Heart right ventricle (tissue), 16 donors: ENCODE data around the gene GSTT2B. TPM values are rescaled to one million over a fixed set of nuclear protein-coding genes. Genes with fewer than 3 reads are reported as not detected.
"Not testable (repeated sequence)": the region's sequence is repeated elsewhere in the genome, so short reads cannot be mapped to it uniquely, and the experiment has no call there.

Source experiments
- ATAC-seq, 8 donors: fragments of 200-7000 bp; cut with Tn5 transposase; one replicate each; pipeline ENCODE4 v1.9.1; 2020; ENCODE audit warnings: mild to moderate bottlenecking in 8 of 8, moderate library complexity in 8 of 8, moderate number of reproducible peaks in 1 of 8
- DNase-seq, 2 donors: peaks; one replicate each; pipeline ENCODE4 v3.0.0-alpha.2; 2020
- H3K27ac ChIP-seq, 10 donors: fragments of 200-600 bp; sonication (generic) in 2 of 10; one replicate each; pipeline versions ENCODE4 v1.5.0 to v1.8.0; 2020 to 2022; ENCODE audit warnings: mild to moderate bottlenecking in 3 of 10
- H3K27me3 ChIP-seq, 7 donors: fragments of 200-600 bp; one replicate each; pipeline ENCODE4 v1.8.0; 2021 to 2022; ENCODE audit warnings: mild to moderate bottlenecking in 2 of 7
- H3K36me3 ChIP-seq, 9 donors: fragments of 200-600 bp; sonication (generic) in 1 of 9; one replicate each; pipeline versions ENCODE4 v1.5.0 to v1.8.0; 2020 to 2022; ENCODE audit warnings: mild to moderate bottlenecking in 2 of 9
- H3K4me1 ChIP-seq, 9 donors: fragments of 200-600 bp; sonication (generic) in 1 of 9; one replicate each; pipeline versions ENCODE4 v1.5.0 to v1.8.0; 2020 to 2022; ENCODE audit warnings: mild to moderate bottlenecking in 4 of 9
- H3K4me3 ChIP-seq, 10 donors: fragments of 200-600 bp; sonication (generic) in 2 of 10; one replicate each; pipeline versions ENCODE4 v1.5.0 to v1.8.0; 2020 to 2022; ENCODE audit warnings: mild to moderate bottlenecking in 7 of 10, moderate library complexity in 2 of 10
- H3K9me3 ChIP-seq, 11 donors: fragments of 200-600 bp in 10 of 11; sonication (generic) in 2 of 11; one replicate each; pipeline versions ENCODE4 v1.5.0 to v1.8.0; 2013 to 2022; ENCODE audit warnings: mild to moderate bottlenecking in 2 of 11, control low read depth in 1 of 11, moderate library complexity in 1 of 11
- WGBS, 2 donors: extraction: QIAGEN DNeasy Blood & Tissue Kit; methylation state at CpG; one replicate each; pipeline ENCODE4 v1.1.7; 2013; ENCODE audit warnings: inconsistent platforms in 1 of 2; 5-methylcytosine and 5-hydroxymethylcytosine counted together
- intact Hi-C, 10 donors: fragments of 100-400 bp; cut with DNase I; formaldehyde crosslinking; loops; one replicate each; pipeline versions ENCODE4 v1.11.1 to v1.14.2; 2022
- polyA plus RNA-seq, 2 donors: library from polyadenylated mRNA; stranded (reverse); fragments of 200-250 nt; gene quantifications; one replicate each; pipeline ENCODE4 v1.2.3, GENCODE V29; 2013
- total RNA-seq, 10 donors: library from RNA; stranded (reverse); fragmentation: NEBNext Ultra II Directional in 3 of 10; extraction: Animal tissue kit (Norgen Biotek cat#: 25700) in 3 of 10; gene quantifications; one replicate each; pipeline versions ENCODE4 v1.2.1 to v1.2.4, GENCODE V29; 2021 to 2023
- TF ChIP-seq, protein P1 (sequence below), 9 donors: fragments of 200-600 bp; sonication (generic) in 2 of 9; IDR thresholded peaks; one replicate each; pipeline versions ENCODE4 v1.5.0 to v1.8.0; 2021 to 2022; ENCODE audit warnings: antibody characterized with exemption in 9 of 9, mild to moderate bottlenecking in 5 of 9, moderate library complexity in 1 of 9
- donor health status: Arrhythmogenic right ventricular cardiomyopathy.
- donor health status: ischemic (EF 13 %, LVEDD 7.1; RV severe dilation, severe dysfunction).
- donor health status: healthy with polysubstance abuse.
- donor health status: DM: no; HTN: yes; CAD: no.
- donor health status: DM: no; HTN: no; CAD: no.
- donor health status: ischemic (EF 25% LVEDD 6.9; RV normal size, moderate dysfunction).
- donor health status: ischemic (EF 25% LVEDD 5.7; RV mildly dilated, moderate dysfunction).
- donor health status: healthy.
- donor health status: DM: yes; HTN: yes; CAD: no.
- donor health status: Ischemic cardiomyopathy.
- donor health status: ischemic (EF 35%, LVEDD 5.7; RV mildly dilated, moderate dysfunction).
- donor health status: nonischemic (EF 11% LVEDD 7.7; RV severe dilation, severe dysfunction).
- donor health status: DM: yes; HTN: yes; CAD: no.
- donor health status: PGD.
- donor health status: ischemic (EF 29% LVEDD 5.4; RV normal size, mild dysfunction).
- donor health status: nonischemic (EF 23%, LVEDD 6.1; RV moderate dilation, normal function).

The GSTT2B gene
- total and polyA plus RNA-seq, 12 donors: 1.3 to 25.4 (median 5.4) TPM

DNA sequence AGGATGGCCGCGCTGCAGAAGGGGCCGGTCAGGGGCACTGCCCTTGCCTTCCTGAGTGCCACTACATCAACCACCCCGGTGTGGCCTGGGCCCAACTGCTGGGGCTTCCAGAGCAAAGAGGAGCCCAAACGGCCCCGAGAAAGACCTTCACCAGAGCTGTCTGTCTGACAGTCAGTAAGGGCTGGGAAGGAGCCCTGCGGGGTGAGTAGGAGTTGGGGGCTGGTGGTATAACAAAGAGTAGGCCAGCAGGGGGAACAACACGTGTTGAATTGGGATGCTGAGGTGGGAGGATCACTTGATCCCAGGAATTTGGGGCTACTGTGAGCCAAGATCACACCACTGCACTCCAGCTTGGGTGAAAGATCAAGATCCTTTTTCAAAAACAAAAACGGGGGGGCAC is 40.3 kb upstream of the GSTT2B start:
- DNase-seq (no peak), ATAC-seq (no peak)
- Histone ChIP-seq H3K4me3 (no peak overlapping the region), H3K27me3 (no peaks in the 10 kb centered on the region), H3K4me1 (peaks cover 0 to 18% (median 11%) of the 10 kb centered on the region in 9 donors), H3K9me3 (no peaks in the 10 kb centered on the region), H3K36me3 (no peaks in the 10 kb centered on the region), H3K27ac (no peak overlapping the region)
- intact Hi-C loops: loop anchor here in 5 of 10 donors (5.0 to 10.0 kb wide), 3 partner anchors 64 to 173 kb away; no protein-coding TSS in a partner anchor
- 73 to 85% methylated on average over 6 to 9 of the region's 9 CpGs for WGBS, 2 donors
- TF ChIP-seq, protein P1, sequence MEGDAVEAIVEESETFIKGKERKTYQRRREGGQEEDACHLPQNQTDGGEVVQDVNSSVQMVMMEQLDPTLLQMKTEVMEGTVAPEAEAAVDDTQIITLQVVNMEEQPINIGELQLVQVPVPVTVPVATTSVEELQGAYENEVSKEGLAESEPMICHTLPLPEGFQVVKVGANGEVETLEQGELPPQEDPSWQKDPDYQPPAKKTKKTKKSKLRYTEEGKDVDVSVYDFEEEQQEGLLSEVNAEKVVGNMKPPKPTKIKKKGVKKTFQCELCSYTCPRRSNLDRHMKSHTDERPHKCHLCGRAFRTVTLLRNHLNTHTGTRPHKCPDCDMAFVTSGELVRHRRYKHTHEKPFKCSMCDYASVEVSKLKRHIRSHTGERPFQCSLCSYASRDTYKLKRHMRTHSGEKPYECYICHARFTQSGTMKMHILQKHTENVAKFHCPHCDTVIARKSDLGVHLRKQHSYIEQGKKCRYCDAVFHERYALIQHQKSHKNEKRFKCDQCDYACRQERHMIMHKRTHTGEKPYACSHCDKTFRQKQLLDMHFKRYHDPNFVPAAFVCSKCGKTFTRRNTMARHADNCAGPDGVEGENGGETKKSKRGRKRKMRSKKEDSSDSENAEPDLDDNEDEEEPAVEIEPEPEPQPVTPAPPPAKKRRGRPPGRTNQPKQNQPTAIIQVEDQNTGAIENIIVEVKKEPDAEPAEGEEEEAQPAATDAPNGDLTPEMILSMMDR (IDR thresholded peaks at IDR 0.05): no peak

DNA sequence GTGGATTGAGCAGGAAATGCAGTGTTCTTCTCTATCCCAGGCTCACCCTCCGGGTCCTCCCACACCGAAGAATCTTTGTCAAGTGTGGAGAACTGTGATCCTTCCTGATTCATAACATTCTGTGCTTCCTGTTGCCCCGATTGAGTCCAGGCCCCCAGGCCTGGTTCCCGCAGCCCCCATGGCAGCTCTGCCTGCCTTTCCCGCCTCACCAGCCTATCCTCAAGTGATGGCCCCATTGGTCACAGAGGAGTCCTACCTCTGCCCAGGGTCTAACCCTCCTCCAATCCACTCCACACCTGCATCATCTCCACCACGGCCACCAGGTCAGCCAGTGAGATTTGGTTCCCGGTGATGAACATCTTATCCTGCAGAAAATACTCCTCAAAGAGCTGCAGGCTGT is 38.8 kb upstream of the GSTT2B start:
- H3K4me3 ChIP-seq, H3K9me3 ChIP-seq, DNase-seq, H3K36me3 ChIP-seq, H3K27me3 ChIP-seq, H3K4me1 ChIP-seq, H3K27ac ChIP-seq: not testable (repeated sequence)
- peak in 1 of 8 donors; percentile 2 for ATAC-seq
- intact Hi-C loops: loop anchor here in 5 of 10 donors (5.0 to 10.0 kb wide), 4 partner anchors 55 to 175 kb away; no protein-coding TSS in a partner anchor
- WGBS, 2 donors: 71 to 73% methylated on average over 7 of the region's 7 CpGs

DNA sequence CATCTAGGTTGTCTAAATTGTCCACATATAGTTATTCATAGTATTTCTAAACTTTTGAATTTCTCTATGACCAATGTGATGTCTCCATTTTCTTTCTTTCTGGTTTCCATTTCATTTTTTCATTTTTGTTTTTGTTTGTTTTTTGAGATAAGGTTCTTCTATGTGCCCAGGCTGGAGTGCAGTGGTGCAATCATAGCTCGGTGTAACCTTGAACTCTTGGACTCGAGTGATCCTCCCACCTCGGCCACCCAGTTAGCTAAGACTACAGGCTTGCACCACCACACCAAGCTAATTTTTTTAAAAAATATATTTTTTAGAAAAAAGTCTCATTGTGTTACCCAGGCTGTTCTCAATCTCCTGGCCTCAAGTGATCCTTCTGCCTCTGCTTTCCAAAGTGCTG is 36.1 kb upstream of the GSTT2B start:
- DNase-seq: no peak
- TF ChIP-seq, protein P1 (IDR thresholded peaks at IDR 0.05): no peak
- ATAC-seq: no peak
- H3K36me3 ChIP-seq: no peaks in the 10 kb centered on the region
- WGBS, 2 donors: 89 to 94% methylated on average over 3 of the region's 3 CpGs
- H3K4me1 ChIP-seq: no peaks in the 10 kb centered on the region
- intact Hi-C loops: loop anchor here in 1 of 10 donors (10.0 kb wide), 1 partner anchor 52 kb away; no protein-coding TSS in a partner anchor
- H3K9me3 ChIP-seq: no peaks in the 10 kb centered on the region
- H3K27me3 ChIP-seq: no peaks in the 10 kb centered on the region
- no peak overlapping the region for H3K4me3 ChIP-seq
- H3K27ac ChIP-seq: no peak overlapping the region

DNA sequence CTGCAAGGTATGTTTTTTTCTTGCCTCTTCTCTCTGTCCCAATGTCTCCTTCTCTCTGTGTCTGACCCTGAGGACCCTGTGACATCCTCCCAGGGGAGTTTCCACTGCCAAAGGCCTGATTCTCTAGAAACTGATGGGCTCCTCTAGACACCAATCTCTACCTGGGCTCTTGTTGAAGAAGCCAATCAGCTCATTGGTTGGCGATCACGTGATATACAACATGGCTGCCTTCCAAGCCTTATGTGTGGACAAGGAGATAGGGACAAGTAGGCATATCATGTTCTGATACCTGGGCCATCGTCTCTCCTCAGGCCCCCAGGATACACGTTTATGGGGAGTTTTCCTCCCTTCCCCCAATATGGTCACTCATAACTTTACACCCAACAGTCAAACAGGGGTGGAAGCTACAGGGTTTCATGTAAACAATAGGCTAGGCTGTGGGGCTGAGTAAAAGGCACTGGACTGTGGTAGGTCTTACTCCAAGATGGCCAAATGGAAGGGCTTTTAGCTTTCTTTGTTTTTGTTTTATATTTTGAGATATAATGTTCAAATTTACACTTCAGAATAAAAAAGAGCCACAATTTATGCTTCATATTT is 32.7 kb upstream of the GSTT2B start:
- not testable (repeated sequence) for ATAC-seq, H3K4me1 ChIP-seq, H3K9me3 ChIP-seq, DNase-seq, H3K4me3 ChIP-seq, H3K27ac ChIP-seq, H3K36me3 ChIP-seq, H3K27me3 ChIP-seq
- intact Hi-C loops: loop anchor here in 1 of 10 donors (10.0 kb wide), 1 partner anchor 49 kb away; no protein-coding TSS in a partner anchor
- 60 to 64% methylated on average over 4 of the region's 4 CpGs for WGBS, 2 donors

DNA sequence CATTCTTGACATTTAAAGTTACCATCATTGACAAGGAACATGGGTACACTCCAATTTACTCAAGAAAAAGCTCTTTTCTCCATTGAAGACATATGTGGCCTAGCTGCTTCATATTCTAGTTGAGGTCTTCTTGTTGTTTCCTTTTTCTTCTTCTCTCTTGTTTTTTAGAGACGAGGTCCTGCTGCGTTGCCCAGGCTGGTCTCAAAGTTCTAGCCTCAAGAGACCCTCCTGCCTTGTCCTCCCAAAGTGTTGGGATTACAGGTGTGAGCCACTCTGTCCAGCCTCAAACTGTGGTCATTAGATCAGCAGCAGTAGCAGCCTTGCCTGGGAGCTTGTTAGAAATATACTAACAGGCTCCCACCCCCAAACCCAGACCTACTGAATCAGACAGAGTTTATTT is 32.1 kb upstream of the GSTT2B start:
- not testable (repeated sequence) for H3K4me1 ChIP-seq, H3K36me3 ChIP-seq, H3K9me3 ChIP-seq, ATAC-seq, H3K4me3 ChIP-seq, H3K27ac ChIP-seq, DNase-seq, H3K27me3 ChIP-seq
- intact Hi-C loops: loop anchor here in 1 of 10 donors (10.0 kb wide), 1 partner anchor 48 kb away; no protein-coding TSS in a partner anchor
- 76 to 85% methylated on average over 2 of the region's 2 CpGs for WGBS, 2 donors

DNA sequence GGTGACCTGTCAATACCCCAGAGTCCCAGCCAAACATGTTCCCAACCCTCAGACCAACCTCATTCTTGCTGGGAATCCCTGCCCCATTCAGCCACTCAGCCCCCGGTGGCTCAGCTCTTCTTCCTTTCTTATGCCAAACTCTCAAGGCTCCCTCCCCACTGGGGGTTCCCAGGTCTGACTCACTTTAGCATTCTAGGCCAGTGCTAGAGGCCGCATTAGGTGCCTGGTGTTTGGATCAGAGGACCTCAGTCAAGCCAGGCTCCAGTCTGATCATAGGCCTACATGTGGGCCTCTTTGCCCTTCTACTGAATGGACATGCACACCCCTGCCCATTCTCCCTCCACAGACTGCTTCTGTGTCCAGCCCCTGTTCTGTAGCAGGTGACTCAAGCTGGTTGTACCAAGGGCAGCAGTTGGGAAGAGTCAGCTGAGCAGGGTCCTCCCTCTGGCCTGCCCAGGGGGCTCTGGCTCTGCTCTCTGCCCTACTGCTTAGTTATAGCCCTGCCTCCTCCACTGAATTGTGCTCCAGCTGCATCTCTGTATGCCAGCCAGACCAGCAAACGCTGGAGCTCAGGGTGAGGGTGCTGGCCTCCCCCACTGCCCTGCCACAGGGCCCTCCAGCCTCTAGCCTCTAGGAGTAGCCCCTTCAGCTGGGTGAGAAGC is 28.7 kb upstream of the GSTT2B start:
- not testable (repeated sequence) for H3K27me3 ChIP-seq, H3K4me1 ChIP-seq, H3K4me3 ChIP-seq, H3K27ac ChIP-seq, DNase-seq, H3K36me3 ChIP-seq, H3K9me3 ChIP-seq
- 89 to 98% methylated on average over 2 of the region's 3 CpGs for WGBS, 2 donors
- ATAC-seq: peak in 1 of 8 donors; percentile 8
- intact Hi-C loops: loop anchor here in 2 of 10 donors (10.0 kb wide), 2 partner anchors 45 to 255 kb away; partner anchors contain the start of gene GGT5 (in 1 of the 2)

DNA sequence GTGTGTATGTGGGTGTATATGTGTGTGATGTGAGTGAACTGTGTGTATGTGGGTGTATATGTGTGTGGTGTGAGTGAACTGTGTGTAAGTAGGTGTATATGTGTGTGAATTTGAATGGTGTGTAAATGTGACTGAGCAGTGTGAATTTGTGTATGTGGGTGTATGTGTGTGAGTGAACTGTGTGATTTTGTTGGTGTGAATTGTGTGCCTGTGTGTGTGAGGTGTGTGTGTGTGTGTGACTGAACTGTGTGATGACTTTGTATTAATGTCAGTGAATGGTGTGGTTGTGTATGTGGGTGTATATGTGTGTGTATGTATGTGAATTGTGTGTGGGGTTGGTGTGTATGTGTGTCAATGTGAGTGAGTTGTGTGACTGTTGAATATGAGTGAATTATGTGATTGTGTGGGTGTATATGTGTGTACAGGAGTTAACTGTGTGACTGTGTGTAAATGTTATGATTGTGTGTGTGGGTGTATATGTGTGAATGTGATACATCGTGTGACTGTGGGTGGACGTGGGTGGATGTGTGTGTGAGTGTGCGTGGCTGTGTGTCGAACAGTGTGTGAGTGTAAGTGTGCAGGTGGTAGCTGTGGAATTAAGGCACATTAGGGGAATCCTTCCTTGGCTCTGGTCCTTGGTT is 25.7 kb upstream of the GSTT2B start:
- not testable (repeated sequence) for H3K27ac ChIP-seq, H3K4me3 ChIP-seq, H3K4me1 ChIP-seq, ATAC-seq, H3K36me3 ChIP-seq, H3K27me3 ChIP-seq, H3K9me3 ChIP-seq, DNase-seq
- WGBS, 2 donors: 70 to 94% methylated on average over 4 of the region's 4 CpGs
- intact Hi-C loops: loop anchor here in 1 of 10 donors (10.0 kb wide), 1 partner anchor 258 kb away; the partner anchor contains the start of gene GGT5

DNA sequence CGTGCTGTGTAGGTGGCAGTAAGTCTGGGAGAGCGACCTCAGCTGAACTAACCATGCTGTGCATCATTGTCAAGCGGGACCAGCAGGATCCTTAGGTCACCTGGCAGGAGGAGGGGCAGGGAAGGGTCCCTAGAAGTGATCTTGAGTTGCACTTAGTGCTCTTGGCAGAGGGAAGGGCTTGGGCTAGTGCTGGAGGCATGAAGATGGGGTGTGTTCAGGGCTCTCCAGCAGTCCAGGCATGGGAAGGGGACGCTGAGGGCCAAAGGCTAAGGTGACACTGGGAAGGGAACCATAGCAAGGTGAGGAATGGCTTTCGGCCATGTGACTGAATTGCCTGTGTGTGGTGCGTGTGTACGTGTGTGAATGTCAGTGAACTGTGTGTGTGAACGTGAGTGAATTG is 25.1 kb upstream of the GSTT2B start:
- H3K4me3 ChIP-seq, DNase-seq, H3K36me3 ChIP-seq, H3K27ac ChIP-seq, H3K4me1 ChIP-seq, H3K27me3 ChIP-seq, H3K9me3 ChIP-seq, ATAC-seq: not testable (repeated sequence)
- WGBS, 2 donors: 84 to 92% methylated on average over 8 of the region's 8 CpGs
- intact Hi-C loops: loop anchor here in 1 of 10 donors (10.0 kb wide), 1 partner anchor 259 kb away; the partner anchor contains the start of gene GGT5
